ENCODE data around the gene KRCC1. TPM values are rescaled to one million over a fixed set of nuclear protein-coding genes. Genes with fewer than 3 reads are reported as not detected.

Gene KRCC1
- total RNA-seq (10 to 100 TPM; 19.4 to 25.1 (median 21.7) TPM), polyA plus RNA-seq (10 to 100 TPM; 18.7 to 19.8 TPM)
- long read RNA-seq, donor 1, transcript KRCC1-201 (4 exons, 1,753 nt) = major isoform, 17 of 26 reads
- long read RNA-seq, donor 1, partial matches to known transcripts = 0 of 26 reads
- long read RNA-seq, donor 1, other reads (novel, unspliced or antisense) = 9 of 26 reads
- long read RNA-seq, donor 2, transcript KRCC1-201 (4 exons, 1,753 nt) = major isoform, 46 of 57 reads
- long read RNA-seq, donor 2, partial matches to known transcripts = 1 of 57 reads
- long read RNA-seq, donor 2, other reads (novel, unspliced or antisense) = 10 of 57 reads
- long read RNA-seq, donor 3, transcript KRCC1-201 (4 exons, 1,753 nt) = major isoform, 16 of 19 reads
- long read RNA-seq, donor 3, partial matches to known transcripts = 0 of 19 reads
- long read RNA-seq, donor 3, other reads (novel, unspliced or antisense) = 3 of 19 reads

- Histone ChIP-seq H3K4me3 (peak within 1 kb of the TSS; percentile 57 to 99 (median 86)), H3K4me1 (peaks cover 6 to 43% (median 35%) of the 10 kb centered on the region in 12 donors), H3K27ac (peak within 1 kb of the TSS; percentile 92 to 99 (median 98)), H3K36me3 (no peaks in the 10 kb centered on the region), H3K27me3 (no peaks in the 10 kb centered on the region), H3K9me3 (no peaks in the 10 kb centered on the region)
- DNase-seq (peak; percentile 95 to 98 (median 98)), ATAC-seq (peak; percentile 98 to 99 (median 98))
- intact Hi-C loops (cut with DNase I) = no loop called here
- 0 to 1% (median 1%) methylated on average over 41 to 77 of the region's 77 CpGs for WGBS, 4 donors
- TF ChIP-seq, protein P1, sequence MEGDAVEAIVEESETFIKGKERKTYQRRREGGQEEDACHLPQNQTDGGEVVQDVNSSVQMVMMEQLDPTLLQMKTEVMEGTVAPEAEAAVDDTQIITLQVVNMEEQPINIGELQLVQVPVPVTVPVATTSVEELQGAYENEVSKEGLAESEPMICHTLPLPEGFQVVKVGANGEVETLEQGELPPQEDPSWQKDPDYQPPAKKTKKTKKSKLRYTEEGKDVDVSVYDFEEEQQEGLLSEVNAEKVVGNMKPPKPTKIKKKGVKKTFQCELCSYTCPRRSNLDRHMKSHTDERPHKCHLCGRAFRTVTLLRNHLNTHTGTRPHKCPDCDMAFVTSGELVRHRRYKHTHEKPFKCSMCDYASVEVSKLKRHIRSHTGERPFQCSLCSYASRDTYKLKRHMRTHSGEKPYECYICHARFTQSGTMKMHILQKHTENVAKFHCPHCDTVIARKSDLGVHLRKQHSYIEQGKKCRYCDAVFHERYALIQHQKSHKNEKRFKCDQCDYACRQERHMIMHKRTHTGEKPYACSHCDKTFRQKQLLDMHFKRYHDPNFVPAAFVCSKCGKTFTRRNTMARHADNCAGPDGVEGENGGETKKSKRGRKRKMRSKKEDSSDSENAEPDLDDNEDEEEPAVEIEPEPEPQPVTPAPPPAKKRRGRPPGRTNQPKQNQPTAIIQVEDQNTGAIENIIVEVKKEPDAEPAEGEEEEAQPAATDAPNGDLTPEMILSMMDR (IDR thresholded peaks at IDR 0.05) = peak in 4 of 12 donors; percentile 9 to 25 (median 14)
- TF ChIP-seq POLR2A (IDR thresholded peaks at IDR 0.05) = peak in 1 of 2 donors; percentile 95
Observed at GRCh38 chr2:88055371-88056128, at the start of gene KRCC1. KRCC1 (minus strand) TSS chr2:88055783; CDS start chr2:88028563, 27,220 bp downstream.

DNA sequence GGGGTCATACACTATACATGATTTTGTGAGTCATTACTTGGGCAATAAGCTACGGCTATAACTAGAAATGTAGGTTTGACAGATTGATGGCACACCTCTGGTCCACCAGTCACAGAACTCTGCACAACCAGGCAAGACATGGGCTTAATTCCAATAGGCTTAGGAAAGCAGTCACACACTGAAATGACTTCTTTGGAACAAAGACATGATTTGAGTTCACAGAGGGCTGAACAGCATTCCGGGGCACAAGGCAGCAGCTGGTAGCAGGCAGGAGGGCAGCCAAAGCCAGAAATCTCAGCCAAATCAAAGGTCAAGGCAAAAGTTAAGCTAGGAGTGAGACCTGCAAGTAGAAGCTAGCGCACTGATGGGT is 44.9 kb upstream of the KRCC1 start:
- 48 to 63% (median 56%) methylated on average over 3 of the region's 3 CpGs for WGBS, 4 donors
- H3K9me3 ChIP-seq = no peaks in the 10 kb centered on the region
- H3K27me3 ChIP-seq = no peaks in the 10 kb centered on the region
- peaks cover 0 to 35% (median 8%) of the 10 kb centered on the region in 12 donors for H3K4me1 ChIP-seq
- no peak overlapping the region for H3K4me3 ChIP-seq
- peaks cover 0 to 69% (median 0%) of the 10 kb centered on the region in 9 donors for H3K36me3 ChIP-seq
- DNase-seq = no peak
- H3K27ac ChIP-seq = peak overlapping the region in 5 of 12 donors; percentile 6 to 39 (median 14)
- TF ChIP-seq, protein P1 (IDR thresholded peaks at IDR 0.05) = no peak
- no peak for TF ChIP-seq POLR2A (IDR thresholded peaks at IDR 0.05)
- peak in 3 of 4 donors; percentile 38 to 58 (median 58) for ATAC-seq
- intact Hi-C loops (cut with DNase I) = no loop called here

- peak overlapping the region in 6 of 12 donors; percentile 6 to 39 (median 26) for H3K27ac ChIP-seq
- DNase-seq = no peak
- H3K9me3 ChIP-seq = no peaks in the 10 kb centered on the region
- no peaks in the 10 kb centered on the region for H3K27me3 ChIP-seq
- H3K4me3 ChIP-seq = no peak overlapping the region
- 32 to 54% (median 44%) methylated on average over 5 of the region's 5 CpGs for WGBS, 4 donors
- no peak for TF ChIP-seq POLR2A (IDR thresholded peaks at IDR 0.05)
- TF ChIP-seq, protein P1 (IDR thresholded peaks at IDR 0.05) = no peak
- peak in 3 of 4 donors; percentile 34 to 56 (median 47) for ATAC-seq
- H3K4me1 ChIP-seq = peaks cover 0 to 35% (median 8%) of the 10 kb centered on the region in 12 donors
- intact Hi-C loops (cut with DNase I) = no loop called here
- H3K36me3 ChIP-seq = peaks cover 0 to 70% (median 0%) of the 10 kb centered on the region in 9 donors
Observed at GRCh38 chr2:88099798-88100488, 44.4 kb upstream of the KRCC1 start.

Measured in heart left ventricle (tissue), 16 donors.